ENCODE results near the gene ECHDC1.
"Not testable (repeated sequence)": the region's sequence is repeated elsewhere in the genome, so short reads cannot be mapped to it uniquely, and the experiment has no call there.

ECHDC1 gene

DNA sequence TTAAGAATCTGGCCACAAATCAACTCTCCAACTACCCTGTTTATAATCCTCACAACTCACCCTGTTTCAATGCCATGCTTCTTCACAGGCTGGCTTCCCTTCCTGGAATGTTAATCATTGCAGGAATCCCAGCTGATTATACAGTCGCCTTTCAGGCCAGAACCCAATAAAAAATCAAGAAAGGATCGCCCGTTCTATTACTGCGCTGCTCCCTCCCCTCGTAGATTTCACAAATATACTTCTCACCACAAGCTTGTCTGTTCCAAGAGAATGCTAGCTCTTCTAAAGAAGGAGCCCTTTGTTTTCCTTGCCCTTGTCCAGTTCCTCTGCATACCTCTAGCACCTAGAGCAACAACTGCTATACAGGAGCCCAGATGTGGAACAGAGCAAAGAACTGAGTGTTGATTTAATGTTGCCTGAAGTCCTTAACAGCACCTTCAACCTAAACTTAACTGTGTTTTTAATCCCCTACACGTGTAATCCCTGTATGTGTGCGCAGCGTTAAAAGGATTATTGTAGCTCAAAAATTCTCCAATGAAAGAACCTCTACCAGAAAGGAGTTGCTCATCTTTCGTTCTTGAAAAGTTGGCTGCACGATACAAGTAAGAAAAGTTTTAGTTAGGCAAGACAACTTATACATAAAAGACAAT lies 988 bp downstream of the ECHDC1 start:
- peak in 1 of 3 donors; percentile 5 for DNase-seq
- Histone ChIP-seq H3K9me3 (ENCODE audit: control extremely low read depth in 1 of 5, control insufficient read depth in 4 of 5, insufficient read depth in 2 of 5, low read depth in 1 of 5, low read length in 4 of 5) (peaks cover 0 to 4% (median 0%) of the 10 kb centered on the region in 5 experiments), H3K36me3 (ENCODE audit: control insufficient read depth in 4 of 4, insufficient read depth in 4 of 4, low read length in 3 of 4) (no peaks in the 10 kb centered on the region), H3K27ac (ENCODE audit: insufficient read depth in 1 of 2, low read depth in 1 of 2, low read length in 2 of 2, poor library complexity in 1 of 2, severe bottlenecking in 2 of 2) (peak overlapping the region in 1 of 2 experiments; percentile 85), H3K27me3 (replicated peaks in 2 of 5; ENCODE audit: control insufficient read depth in 4 of 5, insufficient read depth in 5 of 5, low read length in 4 of 5) (no peaks in the 10 kb centered on the region), H3K4me3 (ENCODE audit: control insufficient read depth in 1 of 7, extremely low read depth in 1 of 7, insufficient read depth in 4 of 7, low read depth in 2 of 7, low read length in 6 of 7) (peak overlapping the region in 6 of 7 experiments; percentile 84 to 99 (median 92)), H3K4me1 (ENCODE audit: control extremely low read depth in 1 of 4, control insufficient read depth in 4 of 4, insufficient read depth in 4 of 4, low read length in 3 of 4) (peaks cover 9 to 33% (median 25%) of the 10 kb centered on the region in 4 experiments)
- ChIA-PET POLR2A (no interaction called here), CTCF (interaction anchor here (0.9 to 1.9 kb wide), 5 partner anchors 8 to 174 kb away, joined by 3 to 9 read pairs (median 4); no protein-coding TSS in a partner anchor)
- WGBS (ENCODE audit: insufficient coverage) = 71% methylated on average over 5 of the region's 10 CpGs

DNA sequence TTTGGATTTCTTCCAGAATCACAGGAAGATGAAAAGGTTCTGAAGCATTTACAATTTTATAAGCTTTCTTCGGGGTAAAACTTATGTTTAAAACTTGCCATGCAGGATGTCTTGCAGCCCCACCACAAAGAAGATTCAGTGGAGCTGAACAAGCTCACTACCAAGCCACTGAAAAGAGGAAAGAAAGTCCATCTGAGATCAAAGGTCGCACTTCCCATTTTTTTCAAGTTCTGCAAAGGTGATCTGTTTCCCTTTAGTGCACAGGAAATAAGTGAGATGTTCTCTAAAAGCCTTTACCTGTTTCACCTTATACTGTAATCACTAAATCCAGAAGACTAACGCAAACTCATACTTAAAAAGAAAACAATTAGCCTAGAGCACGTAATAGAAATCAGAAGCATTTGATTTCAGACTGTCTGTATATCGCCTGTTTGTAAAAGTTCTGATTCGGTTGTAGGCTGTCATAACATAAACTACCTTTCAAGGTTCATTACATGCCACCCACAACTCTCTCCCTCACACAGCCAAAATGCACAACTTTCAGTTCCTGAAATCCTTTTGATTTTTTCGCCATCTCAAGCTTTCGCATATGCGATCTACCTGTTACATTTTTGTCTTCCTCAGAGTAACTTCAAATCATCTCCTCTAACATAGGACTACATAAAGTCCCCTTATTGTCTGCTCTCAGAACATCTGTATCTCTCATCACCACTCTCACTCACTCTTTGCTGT lies 1.8 kb downstream of the ECHDC1 start:
- CTCF ChIA-PET = interaction anchor here (0.9 to 1.9 kb wide), 5 partner anchors 8 to 175 kb away, joined by 3 to 9 read pairs (median 4); no protein-coding TSS in a partner anchor
- H3K4me1 ChIP-seq (ENCODE audit: control extremely low read depth in 1 of 4, control insufficient read depth in 4 of 4, insufficient read depth in 4 of 4, low read length in 3 of 4) = peaks cover 9 to 33% (median 25%) of the 10 kb centered on the region in 4 experiments
- no peak overlapping the region for H3K27ac ChIP-seq (ENCODE audit: insufficient read depth in 1 of 2, low read depth in 1 of 2, low read length in 2 of 2, poor library complexity in 1 of 2, severe bottlenecking in 2 of 2)

DNA sequence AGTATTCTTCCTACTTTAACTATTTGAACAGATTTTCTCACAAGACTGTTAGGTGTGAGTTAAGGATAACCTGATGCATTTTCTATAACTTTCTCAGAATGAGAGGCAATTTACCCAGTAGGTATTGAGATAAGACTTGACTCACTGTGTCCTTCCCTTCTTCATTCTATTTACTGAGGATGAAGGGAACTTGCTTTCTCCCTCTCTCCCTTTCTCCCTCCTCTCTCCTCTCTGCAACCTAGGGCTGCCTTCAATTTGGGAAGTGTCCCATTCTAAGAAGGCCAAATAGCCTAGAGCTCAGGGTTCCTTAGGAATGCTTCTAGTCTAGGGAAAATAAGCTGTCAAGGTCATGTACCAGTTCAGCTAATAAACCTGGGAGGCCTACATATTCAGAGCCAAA lies 3.2 kb downstream of the ECHDC1 start:
- ChIA-PET POLR2A (no interaction called here), CTCF (no interaction called here)
- no peaks in the 10 kb centered on the region for H3K36me3 ChIP-seq (ENCODE audit: control insufficient read depth in 4 of 4, insufficient read depth in 4 of 4, low read length in 3 of 4)
- H3K4me3 ChIP-seq (ENCODE audit: control insufficient read depth in 1 of 7, extremely low read depth in 1 of 7, insufficient read depth in 4 of 7, low read depth in 2 of 7, low read length in 6 of 7) = no peak overlapping the region
- H3K9me3 ChIP-seq (ENCODE audit: control extremely low read depth in 1 of 5, control insufficient read depth in 4 of 5, insufficient read depth in 2 of 5, low read depth in 1 of 5, low read length in 4 of 5) = no peaks in the 10 kb centered on the region
- DNase-seq = no peak
- H3K4me1 ChIP-seq (ENCODE audit: control extremely low read depth in 1 of 4, control insufficient read depth in 4 of 4, insufficient read depth in 4 of 4, low read length in 3 of 4) = peaks cover 9 to 33% (median 25%) of the 10 kb centered on the region in 4 experiments
- no peaks in the 10 kb centered on the region for H3K27me3 ChIP-seq (replicated peaks in 2 of 5; ENCODE audit: control insufficient read depth in 4 of 5, insufficient read depth in 5 of 5, low read length in 4 of 5)
- H3K27ac ChIP-seq (ENCODE audit: insufficient read depth in 1 of 2, low read depth in 1 of 2, low read length in 2 of 2, poor library complexity in 1 of 2, severe bottlenecking in 2 of 2) = no peak overlapping the region

More for the DNA sequence above, 1.8 kb downstream of the ECHDC1 start:
- 99% methylated on average over 8 of the region's 9 CpGs for WGBS (ENCODE audit: insufficient coverage)
- Histone ChIP-seq H3K36me3 (ENCODE audit: control insufficient read depth in 4 of 4, insufficient read depth in 4 of 4, low read length in 3 of 4) (no peaks in the 10 kb centered on the region), H3K27me3 (replicated peaks in 2 of 5; ENCODE audit: control insufficient read depth in 4 of 5, insufficient read depth in 5 of 5, low read length in 4 of 5) (no peaks in the 10 kb centered on the region), H3K9me3 (ENCODE audit: control extremely low read depth in 1 of 5, control insufficient read depth in 4 of 5, insufficient read depth in 2 of 5, low read depth in 1 of 5, low read length in 4 of 5) (peaks cover 0 to 3% (median 0%) of the 10 kb centered on the region in 5 experiments), H3K4me3 (ENCODE audit: control insufficient read depth in 1 of 7, extremely low read depth in 1 of 7, insufficient read depth in 4 of 7, low read depth in 2 of 7, low read length in 6 of 7) (peak overlapping the region in 4 of 7 experiments; percentile 23 to 99 (median 90))
- POLR2A ChIA-PET = no interaction called here
- DNase-seq = peak in 1 of 3 donors; percentile 23

DNA sequence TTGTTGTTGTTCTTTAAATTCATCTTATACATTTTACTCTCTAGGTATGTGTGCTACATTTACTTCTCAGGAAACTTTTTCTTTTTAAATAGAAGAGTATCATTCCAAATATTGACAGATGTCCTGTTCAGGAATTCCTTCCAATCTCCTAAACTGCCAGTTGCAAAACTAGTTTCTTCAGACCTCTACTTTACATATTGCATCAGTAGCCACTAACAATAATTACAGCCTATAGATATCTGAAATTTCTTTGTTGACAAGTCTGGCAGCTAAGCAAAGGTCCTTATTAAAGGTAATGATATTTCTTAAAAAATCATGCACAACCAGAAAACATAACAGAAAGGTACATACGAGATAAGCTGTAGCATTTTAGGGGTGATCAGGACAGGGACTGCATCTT lies 4.5 kb downstream of the ECHDC1 start:
- ChIA-PET CTCF (no interaction called here), POLR2A (no interaction called here)
- H3K27ac ChIP-seq (ENCODE audit: insufficient read depth in 1 of 2, low read depth in 1 of 2, low read length in 2 of 2, poor library complexity in 1 of 2, severe bottlenecking in 2 of 2) = no peak overlapping the region
- DNase-seq = no peak
- H3K27me3 ChIP-seq (replicated peaks in 2 of 5; ENCODE audit: control insufficient read depth in 4 of 5, insufficient read depth in 5 of 5, low read length in 4 of 5) = no peaks in the 10 kb centered on the region
- WGBS (ENCODE audit: insufficient coverage) = no CpG with 5 or more reads among the region's 1 CpG
- H3K36me3 ChIP-seq (ENCODE audit: control insufficient read depth in 4 of 4, insufficient read depth in 4 of 4, low read length in 3 of 4) = no peaks in the 10 kb centered on the region
- peaks cover 9 to 26% (median 19%) of the 10 kb centered on the region in 4 experiments for H3K4me1 ChIP-seq (ENCODE audit: control extremely low read depth in 1 of 4, control insufficient read depth in 4 of 4, insufficient read depth in 4 of 4, low read length in 3 of 4)
- H3K9me3 ChIP-seq (ENCODE audit: control extremely low read depth in 1 of 5, control insufficient read depth in 4 of 5, insufficient read depth in 2 of 5, low read depth in 1 of 5, low read length in 4 of 5) = no peaks in the 10 kb centered on the region
- no peak overlapping the region for H3K4me3 ChIP-seq (ENCODE audit: control insufficient read depth in 1 of 7, extremely low read depth in 1 of 7, insufficient read depth in 4 of 7, low read depth in 2 of 7, low read length in 6 of 7)

DNA sequence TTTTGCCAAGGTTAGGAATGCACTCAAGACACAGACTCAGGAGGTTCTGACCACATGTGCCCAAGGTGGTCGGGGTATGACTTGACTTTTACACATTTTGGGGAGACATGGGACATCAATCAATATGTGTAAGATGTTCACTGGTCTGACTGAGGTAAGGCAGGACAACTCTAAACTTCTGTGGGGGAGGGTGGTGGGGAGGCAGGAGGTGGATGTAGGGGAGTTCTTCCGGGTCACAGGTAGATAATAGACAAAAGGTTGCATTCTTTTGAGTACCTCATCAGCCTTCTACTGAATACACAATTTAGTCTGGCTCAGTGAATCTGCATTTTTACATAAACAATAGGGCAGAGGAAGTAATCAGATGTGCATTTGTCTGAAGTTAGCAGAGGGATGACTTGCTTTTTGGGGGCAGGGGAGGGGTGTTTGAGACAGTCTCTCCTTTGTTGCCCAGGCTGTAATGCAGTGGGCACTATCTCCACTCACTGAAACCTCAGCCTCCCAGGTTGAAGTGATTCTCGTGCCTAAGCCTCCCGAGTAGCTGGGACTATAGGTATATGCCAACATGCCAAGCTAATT lies 10.9 kb downstream of the ECHDC1 start:
- Histone ChIP-seq H3K36me3 (ENCODE audit: control insufficient read depth in 4 of 4, insufficient read depth in 4 of 4, low read length in 3 of 4) (peaks cover 2 to 9% (median 5%) of the 10 kb centered on the region in 4 experiments), H3K9me3 (ENCODE audit: control extremely low read depth in 1 of 5, control insufficient read depth in 4 of 5, insufficient read depth in 2 of 5, low read depth in 1 of 5, low read length in 4 of 5) (no peaks in the 10 kb centered on the region), H3K4me1 (ENCODE audit: control extremely low read depth in 1 of 4, control insufficient read depth in 4 of 4, insufficient read depth in 4 of 4, low read length in 3 of 4) (peaks cover 0 to 4% (median 0%) of the 10 kb centered on the region in 4 experiments), H3K27ac (ENCODE audit: insufficient read depth in 1 of 2, low read depth in 1 of 2, low read length in 2 of 2, poor library complexity in 1 of 2, severe bottlenecking in 2 of 2) (no peak overlapping the region), H3K27me3 (replicated peaks in 2 of 5; ENCODE audit: control insufficient read depth in 4 of 5, insufficient read depth in 5 of 5, low read length in 4 of 5) (no peaks in the 10 kb centered on the region), H3K4me3 (ENCODE audit: control insufficient read depth in 1 of 7, extremely low read depth in 1 of 7, insufficient read depth in 4 of 7, low read depth in 2 of 7, low read length in 6 of 7) (no peak overlapping the region)
- 91% methylated on average over 1 of the region's 4 CpGs for WGBS (ENCODE audit: insufficient coverage)
- no peak for DNase-seq
- POLR2A ChIA-PET = no interaction called here
- CTCF ChIA-PET = interaction anchor here (1.1 to 1.7 kb wide), 3 partner anchors 10 to 207 kb away, joined by 3 to 9 read pairs (median 5); no protein-coding TSS in a partner anchor

DNA sequence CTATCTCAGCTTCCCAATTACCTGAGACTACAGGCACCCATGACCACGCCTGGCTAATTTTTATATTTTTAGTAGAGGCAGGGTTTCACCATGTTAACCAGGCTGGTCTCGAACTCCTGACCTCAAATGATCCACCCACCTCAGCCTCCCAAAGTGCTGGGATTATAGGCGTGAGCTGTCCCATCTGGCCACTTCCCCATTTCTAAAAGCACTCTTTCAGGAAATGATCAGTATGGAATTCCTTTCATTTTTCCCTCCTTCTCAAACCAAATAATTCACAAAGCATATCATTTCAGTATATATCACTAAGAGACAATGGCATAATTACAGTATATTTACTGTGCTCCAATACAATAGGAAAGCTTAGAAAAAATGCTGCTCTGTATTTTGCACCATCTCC lies 12.2 kb downstream of the ECHDC1 start:
- WGBS (ENCODE audit: insufficient coverage) = 90% methylated on average over 2 of the region's 3 CpGs
- DNase-seq; H3K9me3 ChIP-seq (ENCODE audit: control extremely low read depth in 1 of 5, control insufficient read depth in 4 of 5, insufficient read depth in 2 of 5, low read depth in 1 of 5, low read length in 4 of 5); POLR2A ChIA-PET; H3K27me3 ChIP-seq (replicated peaks in 2 of 5; ENCODE audit: control insufficient read depth in 4 of 5, insufficient read depth in 5 of 5, low read length in 4 of 5); H3K27ac ChIP-seq (ENCODE audit: insufficient read depth in 1 of 2, low read depth in 1 of 2, low read length in 2 of 2, poor library complexity in 1 of 2, severe bottlenecking in 2 of 2); H3K4me3 ChIP-seq (ENCODE audit: control insufficient read depth in 1 of 7, extremely low read depth in 1 of 7, insufficient read depth in 4 of 7, low read depth in 2 of 7, low read length in 6 of 7); H3K4me1 ChIP-seq (ENCODE audit: control extremely low read depth in 1 of 4, control insufficient read depth in 4 of 4, insufficient read depth in 4 of 4, low read length in 3 of 4): not testable (repeated sequence)
- H3K36me3 ChIP-seq (ENCODE audit: control insufficient read depth in 4 of 4, insufficient read depth in 4 of 4, low read length in 3 of 4) = peaks cover 2 to 19% (median 9%) of the 10 kb centered on the region in 4 experiments
- CTCF ChIA-PET = interaction anchor here (1.5 kb wide), 1 partner anchor 208 kb away, joined by 3 read pairs; no protein-coding TSS in a partner anchor

Measured in common myeloid progenitor, CD34-positive (primary cell).